Retinal pigment epithelial cell (primary cell): ENCODE data around the gene GID8.

Experiments
- DNase-seq: peaks from one replicate; pipeline ENCODE4 v3.0.0-alpha.2; 2010; ENCODE audit warnings: low read depth
- H3K4me3 ChIP-seq: 2 replicates; pipeline ENCODE4 v1.5.1; 2011; ENCODE audit warnings: mild to moderate bottlenecking, low read length, control low read depth, moderate library complexity
- TF ChIP-seq, protein P1 (sequence below): conservative IDR thresholded peaks from 2 replicates; pipeline ENCODE4 v1.5.1; 2011; ENCODE audit warnings: low read depth, low read length, control low read depth, inconsistent platforms

GID8 gene

DNA sequence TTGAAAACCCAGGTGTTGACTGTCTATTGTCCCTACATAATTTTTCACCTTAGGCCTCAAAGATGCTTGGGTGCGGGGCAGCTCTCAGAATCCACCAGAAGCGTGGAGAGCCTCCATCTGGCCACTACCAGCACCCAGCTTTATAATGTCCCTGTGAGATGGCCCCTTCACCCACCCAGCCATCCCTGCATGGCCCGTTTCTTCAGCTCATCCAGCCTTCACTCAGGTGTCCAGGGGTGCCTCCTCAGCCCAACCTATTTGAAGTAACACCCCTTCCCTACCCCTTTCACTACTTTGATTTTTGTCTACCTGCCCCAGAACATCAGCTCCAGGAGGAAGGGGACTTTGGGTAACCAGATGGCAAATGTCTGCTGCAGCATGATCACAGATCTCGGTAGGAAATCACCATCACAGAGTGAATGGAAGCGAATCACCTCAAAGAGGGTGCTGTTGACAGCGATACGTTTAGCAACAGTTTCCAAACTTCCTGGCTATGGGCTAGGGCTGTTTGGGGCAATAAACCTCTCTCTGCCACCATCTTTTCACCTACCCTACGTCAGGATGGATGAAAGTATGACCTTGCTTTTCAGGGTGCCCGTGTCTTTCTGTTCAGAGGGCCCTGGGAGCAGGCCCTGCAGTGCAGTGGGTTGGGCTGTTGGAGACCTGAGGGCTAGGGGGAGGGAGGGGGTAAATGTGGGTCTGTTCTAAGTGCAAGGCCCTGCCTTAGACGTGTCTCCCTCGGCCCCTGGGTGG is 13.4 kb downstream of the GID8 start:
- DNase-seq = no peak
- H3K4me3 ChIP-seq = no peak overlapping the region
- TF ChIP-seq, protein P1, sequence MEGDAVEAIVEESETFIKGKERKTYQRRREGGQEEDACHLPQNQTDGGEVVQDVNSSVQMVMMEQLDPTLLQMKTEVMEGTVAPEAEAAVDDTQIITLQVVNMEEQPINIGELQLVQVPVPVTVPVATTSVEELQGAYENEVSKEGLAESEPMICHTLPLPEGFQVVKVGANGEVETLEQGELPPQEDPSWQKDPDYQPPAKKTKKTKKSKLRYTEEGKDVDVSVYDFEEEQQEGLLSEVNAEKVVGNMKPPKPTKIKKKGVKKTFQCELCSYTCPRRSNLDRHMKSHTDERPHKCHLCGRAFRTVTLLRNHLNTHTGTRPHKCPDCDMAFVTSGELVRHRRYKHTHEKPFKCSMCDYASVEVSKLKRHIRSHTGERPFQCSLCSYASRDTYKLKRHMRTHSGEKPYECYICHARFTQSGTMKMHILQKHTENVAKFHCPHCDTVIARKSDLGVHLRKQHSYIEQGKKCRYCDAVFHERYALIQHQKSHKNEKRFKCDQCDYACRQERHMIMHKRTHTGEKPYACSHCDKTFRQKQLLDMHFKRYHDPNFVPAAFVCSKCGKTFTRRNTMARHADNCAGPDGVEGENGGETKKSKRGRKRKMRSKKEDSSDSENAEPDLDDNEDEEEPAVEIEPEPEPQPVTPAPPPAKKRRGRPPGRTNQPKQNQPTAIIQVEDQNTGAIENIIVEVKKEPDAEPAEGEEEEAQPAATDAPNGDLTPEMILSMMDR = no peak

DNA sequence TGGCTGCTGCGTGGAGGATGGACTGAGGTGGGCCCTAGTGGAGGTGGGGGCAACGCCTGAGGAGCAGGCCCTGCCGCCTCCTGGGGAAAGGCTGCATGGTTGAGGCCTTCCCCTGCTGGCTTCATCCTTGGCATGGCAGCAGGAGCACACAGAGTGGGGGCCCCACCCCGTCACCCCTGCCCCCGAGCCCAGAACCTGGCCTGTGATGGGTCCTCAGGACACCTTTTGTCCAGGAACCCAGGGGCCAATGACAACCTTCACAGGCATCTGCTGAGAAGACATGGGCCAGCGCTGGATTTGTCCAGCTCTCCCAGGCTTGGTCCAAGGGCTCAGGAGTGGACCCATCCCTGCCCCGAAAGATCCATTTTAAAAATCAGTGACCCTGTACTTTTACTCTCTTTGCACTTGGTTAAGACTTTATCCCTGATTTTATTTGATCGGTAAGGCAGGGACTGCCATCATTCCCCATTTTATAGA is 14.0 kb downstream of the GID8 start:
- TF ChIP-seq, protein P1 = no peak
- H3K4me3 ChIP-seq = peak overlapping the region; percentile 36
- no peak for DNase-seq

DNA sequence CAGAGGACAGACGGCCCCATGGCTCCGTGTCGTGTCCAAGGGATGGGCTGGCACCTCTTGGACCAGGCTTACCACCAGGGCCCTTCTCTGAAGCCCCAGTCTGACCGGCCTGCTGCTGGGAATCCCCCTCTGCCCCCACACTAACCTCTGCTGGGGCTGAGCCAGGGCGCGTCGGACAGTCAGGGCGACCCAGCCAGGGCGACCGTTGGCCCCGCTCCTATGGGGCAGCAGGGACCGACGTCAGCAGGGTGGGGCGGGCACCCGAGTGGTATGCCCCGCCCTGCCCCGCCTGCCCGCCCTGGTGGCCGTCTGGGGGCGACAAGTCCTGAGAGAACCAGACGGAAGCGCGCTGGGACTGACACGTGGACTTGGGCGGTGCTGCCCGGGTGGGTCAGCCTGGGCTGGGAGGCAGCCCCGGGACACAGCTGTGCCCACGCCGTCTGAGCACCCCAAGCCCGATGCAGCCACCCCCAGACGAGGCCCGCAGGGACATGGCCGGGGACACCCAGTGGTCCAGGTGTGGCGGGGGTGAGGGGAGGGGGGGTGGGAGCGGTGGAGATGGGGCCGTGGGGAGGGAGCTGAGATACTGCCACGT is 14.5 kb downstream of the GID8 start, which contains the start of gene SLC17A9:
TSS of gene SLC17A9 (plus strand) at position 337 of the 595 bp plus-strand sequence. CDS start at position 459, 122 bp downstream.
- peak within 1 kb of the TSS; percentile 36 for H3K4me3 ChIP-seq
- TF ChIP-seq, protein P1 = no peak
- DNase-seq = peak; percentile 26

DNA sequence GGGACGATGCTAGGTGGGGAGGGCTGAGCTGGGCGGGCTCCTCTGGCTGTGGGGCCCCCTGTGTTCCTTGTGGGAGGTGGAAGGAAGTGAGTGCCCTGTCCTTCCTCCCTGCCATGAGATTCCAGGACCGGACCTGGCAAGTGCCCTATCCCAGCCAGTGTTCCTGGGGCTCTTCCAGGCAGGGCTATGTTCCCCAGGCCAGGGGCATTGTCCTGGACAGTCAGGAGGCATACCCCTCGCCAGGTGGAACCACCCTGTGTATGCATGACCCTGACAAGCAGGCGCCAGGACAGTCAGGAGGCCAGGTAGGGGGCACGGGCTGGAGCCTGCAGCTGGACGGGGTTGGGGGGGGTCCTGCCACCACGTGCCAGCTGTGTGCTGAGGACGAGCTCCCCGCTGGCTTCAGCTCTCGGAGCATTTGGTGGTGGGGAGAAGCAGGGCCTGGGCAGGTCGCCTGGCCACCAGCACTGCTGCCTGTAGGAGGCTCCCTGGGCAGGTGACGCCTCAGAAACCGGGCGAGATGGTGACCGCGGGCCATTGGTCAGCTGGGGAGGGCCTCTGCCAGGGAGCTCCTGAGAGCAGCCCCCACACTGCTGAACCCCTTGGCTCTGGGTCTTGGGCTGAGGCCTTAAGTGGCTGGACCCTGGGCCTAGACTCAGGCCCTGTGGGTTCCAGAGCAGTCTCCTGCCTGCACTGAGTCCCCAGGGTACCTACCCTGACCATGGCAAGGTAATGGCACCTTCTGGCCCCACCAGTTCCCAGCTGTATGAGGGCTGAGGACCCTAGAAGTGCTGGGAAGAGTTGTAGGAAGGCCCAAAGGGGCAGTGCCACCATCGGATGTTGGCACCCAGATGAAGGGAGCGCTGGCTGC is 15.3 kb downstream of the GID8 start:
- DNase-seq = no peak
- TF ChIP-seq, protein P1 = no peak
- H3K4me3 ChIP-seq = peak overlapping the region; percentile 36

DNA sequence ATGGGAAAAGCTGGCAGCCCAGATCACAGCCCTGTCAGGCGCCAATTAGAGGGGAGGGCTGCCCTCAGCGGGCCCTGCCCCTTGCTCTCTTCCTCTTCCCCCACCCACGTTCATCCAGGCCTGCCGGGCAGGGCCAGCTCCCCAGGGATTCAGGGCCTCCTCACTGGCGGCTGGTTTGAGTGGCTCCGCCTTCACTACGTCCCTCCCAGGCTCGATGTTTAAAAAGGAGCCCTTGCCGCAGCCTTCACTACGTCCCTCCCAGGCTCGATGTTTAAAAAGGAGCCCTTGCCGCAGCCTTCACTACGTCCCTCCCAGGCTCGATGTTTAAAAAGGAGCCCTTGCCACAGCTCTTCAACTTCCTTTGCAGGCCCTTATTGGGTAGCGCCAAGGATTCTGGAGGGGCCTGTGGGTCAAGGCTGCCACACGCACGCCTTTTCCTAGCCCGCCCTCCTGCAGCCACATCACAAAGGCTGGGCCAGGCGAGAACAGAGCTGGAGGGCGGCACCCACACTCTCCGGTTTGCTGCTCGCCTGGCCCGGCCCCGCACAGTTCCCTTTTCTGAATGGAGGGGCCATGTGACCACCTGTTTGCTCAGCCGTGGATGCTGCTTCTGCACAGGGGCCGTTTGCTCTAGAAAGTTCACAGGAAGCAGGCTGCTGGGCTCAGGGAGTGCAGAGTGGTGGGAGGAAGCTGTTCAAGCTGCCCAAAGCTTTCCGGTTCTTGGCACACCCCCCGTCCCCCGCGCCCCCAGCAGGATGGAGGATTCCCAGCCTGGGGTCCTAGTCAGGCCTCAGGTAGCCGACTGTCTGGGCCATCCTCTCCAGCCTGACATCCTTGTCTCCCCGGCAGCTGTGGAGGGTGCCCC is 16.1 kb downstream of the GID8 start:
- DNase-seq = peak; percentile 12
- peak overlapping the region; percentile 20 for H3K4me3 ChIP-seq

More for the DNA sequence above, 16.1 kb downstream of the GID8 start:
- TF ChIP-seq, protein P1 = no peak
